H4 (cell line): ENCODE data around the gene CNDP1. TPM values are rescaled to one million over a fixed set of nuclear protein-coding genes. Genes with fewer than 3 reads are reported as not detected.

Experiments used
- DNase-seq: peaks from one replicate; pipeline ENCODE4 v3.0.0-alpha.2; 2015; ENCODE audit warnings: low spot score
- total RNA-seq: library from RNA; depleted of rRNA; stranded (reverse); fragments of >200 nt; shearing (Covaris generic); gene quantifications from 2 replicates; pipeline ENCODE4 v1.2.3, GENCODE V29; 2014; rRNA removed

The CNDP1 gene
- total RNA-seq, 1 experiment from 2014 or later = not detected

DNA sequence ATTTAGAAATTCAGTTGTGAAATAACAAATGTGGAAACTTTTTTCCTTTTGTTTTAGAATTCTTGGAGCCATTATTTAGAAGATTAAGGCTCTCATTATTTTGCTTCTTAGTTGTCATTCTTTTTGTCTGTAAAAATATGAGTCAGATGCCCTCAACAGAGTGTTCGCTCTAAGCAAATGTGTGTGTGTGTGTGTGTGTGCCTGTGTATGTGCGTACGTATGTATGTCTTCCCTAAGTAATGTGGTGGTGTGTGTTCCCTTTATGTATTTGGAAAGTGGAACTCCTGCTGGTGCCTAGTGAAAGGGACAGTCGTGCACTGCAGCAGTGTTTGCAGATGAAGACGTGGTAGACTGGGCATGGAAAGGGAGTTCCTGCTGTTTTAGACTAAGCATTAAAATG is 90.9 kb downstream of the CNDP1 start:
- no peak for DNase-seq

DNA sequence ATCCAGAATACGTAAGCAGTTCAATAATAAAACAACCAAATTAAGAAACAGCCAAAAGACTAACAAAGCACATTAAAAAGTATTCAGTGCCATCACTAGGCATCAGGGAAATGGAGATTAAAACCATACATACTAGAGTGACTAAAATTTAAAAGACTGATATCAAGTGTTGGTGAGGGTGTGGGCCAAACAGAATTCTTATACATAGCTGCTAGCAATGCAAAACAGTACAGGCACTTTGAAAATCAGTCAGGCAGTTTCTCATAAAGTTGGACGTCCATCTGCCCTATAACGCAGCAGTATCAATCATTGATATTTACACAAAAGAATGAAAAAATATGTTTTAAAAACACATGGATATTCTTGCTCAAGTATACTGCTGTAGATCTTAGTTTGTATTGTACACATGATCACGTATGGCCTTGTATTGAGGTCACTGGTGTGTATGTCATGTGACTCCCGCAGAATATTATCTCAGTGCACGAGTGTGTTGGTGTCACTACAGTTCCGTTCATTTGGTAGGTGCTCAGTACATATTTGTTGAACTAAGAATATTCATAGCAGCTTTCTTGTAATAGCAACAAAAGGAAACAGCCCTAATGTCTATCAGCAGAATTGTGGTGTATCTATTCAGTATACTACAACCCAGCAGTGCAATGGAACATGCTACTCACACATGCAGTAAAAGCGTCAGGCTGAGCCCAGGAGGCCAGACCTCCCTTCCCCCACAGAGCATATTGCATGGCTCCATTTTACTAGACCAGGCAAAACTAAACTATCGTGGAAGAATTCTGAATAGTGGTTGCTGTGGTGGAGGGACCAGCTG is 92.0 kb downstream of the CNDP1 start:
- DNase-seq = no peak

- DNase-seq = no peak
Observed at GRCh38 chr18:74630804-74631203, 96.5 kb downstream of the CNDP1 start.

DNA sequence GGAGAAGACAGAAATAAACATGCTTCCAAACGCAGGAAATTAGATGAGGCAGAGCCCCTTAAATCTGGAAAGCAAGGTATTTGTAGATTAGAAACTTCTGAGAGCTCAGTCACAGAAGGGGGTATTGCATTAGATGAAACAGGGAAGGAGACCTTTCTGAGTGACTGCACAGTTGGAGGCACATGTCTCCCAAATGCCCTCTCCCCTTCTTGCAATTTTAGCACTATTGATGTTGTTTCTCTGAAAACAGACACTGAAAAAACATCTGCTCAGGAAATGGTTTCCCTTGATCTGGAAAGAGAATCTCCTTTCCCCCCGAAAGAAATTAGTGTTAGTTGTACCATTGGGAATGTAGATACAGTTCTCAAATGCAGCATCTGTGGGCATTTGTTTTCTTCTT is 96.9 kb downstream of the CNDP1 start:
- no peak for DNase-seq

DNA sequence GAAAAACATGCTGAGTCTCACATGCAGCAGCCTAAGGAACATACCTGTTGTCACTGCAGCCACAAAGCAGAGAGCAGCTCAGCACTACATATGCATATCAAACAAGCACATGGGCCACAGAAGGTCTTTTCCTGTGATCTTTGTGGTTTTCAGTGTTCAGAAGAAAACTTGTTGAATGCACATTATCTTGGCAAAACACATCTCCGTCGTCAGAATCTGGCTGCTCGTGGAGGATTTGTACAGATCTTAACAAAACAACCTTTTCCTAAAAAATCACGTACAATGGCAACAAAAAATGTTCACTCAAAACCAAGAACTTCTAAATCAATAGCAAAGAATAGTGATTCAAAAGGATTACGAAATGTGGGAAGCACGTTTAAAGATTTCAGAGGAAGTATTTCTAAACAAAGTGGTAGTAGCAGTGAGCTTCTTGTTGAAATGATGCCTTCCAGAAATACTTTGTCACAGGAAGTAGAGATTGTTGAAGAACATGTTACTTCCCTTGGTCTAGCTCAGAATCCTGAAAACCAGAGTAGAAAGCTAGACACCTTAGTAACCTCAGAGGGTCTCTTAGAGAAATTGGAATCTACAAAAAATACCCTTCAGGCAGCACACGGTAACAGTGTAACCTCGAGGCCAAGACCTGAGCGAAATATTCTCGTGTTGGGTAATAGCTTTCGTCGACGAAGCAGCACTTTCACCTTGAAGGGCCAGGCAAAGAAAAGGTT is 97.5 kb downstream of the CNDP1 start:
- no peak for DNase-seq

GRCh38 chr18:74632351-74632679 is 98.0 kb downstream of the CNDP1 start:
- DNase-seq = no peak

DNA sequence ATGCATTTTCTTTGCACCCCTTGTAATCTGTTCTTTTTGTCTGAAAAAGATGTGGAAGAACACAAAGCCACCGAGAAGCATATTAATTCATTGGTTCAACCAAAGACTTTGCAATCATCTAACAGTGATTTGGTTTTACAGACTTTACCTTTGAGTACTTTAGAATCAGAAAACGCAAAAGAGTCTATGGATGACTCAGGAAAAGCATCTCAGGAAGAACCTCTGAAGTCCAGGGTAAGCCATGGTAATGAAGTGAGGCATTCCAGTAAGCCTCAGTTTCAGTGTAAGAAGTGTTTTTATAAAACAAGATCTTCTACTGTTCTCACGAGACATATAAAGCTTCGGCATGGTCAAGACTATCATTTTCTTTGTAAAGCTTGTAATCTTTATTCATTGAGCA is 98.6 kb downstream of the CNDP1 start:
- no peak for DNase-seq

GRCh38 chr18:74633652-74634352 is 99.5 kb downstream of the CNDP1 start:
- no peak for DNase-seq

DNA sequence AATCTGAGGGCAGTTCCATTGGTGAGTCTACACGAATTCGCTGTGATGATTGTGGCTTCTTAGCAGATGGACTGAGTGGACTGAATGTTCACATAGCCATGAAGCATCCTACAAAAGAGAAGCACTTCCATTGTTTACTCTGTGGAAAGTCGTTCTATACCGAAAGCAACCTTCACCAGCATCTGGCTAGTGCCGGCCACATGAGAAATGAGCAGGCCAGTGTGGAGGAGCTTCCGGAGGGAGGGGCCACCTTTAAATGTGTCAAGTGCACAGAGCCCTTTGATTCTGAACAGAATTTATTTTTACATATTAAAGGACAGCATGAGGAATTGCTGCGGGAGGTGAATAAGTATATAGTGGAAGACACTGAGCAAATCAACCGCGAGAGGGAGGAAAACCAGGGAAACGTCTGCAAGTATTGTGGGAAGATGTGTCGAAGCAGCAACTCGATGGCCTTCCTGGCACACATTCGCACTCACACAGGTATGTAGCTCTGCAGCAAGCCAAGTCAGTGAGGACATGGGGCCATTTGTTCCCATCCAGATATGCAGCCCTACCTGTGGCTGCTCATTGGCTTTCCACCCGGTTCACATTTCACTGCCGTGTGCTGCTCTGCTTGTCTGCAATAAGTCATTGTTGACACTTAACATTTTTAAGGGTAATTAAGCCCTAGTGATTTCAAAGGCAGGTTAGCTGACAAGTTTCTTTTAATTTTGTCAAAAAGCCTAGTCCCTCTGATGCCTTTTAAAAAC is 101.1 kb downstream of the CNDP1 start:
- DNase-seq = no peak

Other genes starting within 250 kb of the CNDP1 start
- 8.6 and 10.6 TPM in 2 replicates for gene CYB5A, start 242.5 kb upstream of the CNDP1 start, total RNA-seq
- not detected in 2 replicates for gene C18orf63, start 218.7 kb upstream of the CNDP1 start, total RNA-seq
- gene DIPK1C, start 77.2 kb upstream of the CNDP1 start, total RNA-seq = 1.6 TPM in 1 of 2 replicates, not detected in the other
- 42.9 and 57.3 TPM in 2 replicates for gene CNDP2, start 38.1 kb upstream of the CNDP1 start, total RNA-seq
- 3.5 and 5.6 TPM in 2 replicates for gene ZNF407, start 63.4 kb downstream of the CNDP1 start, total RNA-seq